Erythroblast (primary cell): ENCODE results near the gene PAK5.
"Not testable (repeated sequence)": the region's sequence is repeated elsewhere in the genome, so short reads cannot be mapped to it uniquely, and the experiment has no call there.

Experiments used
- DNase-seq, 2 experiments: peaks; one replicate each; lab custom pipeline; 2025; lab: John Stamatoyannopoulos, UW
- GATA1 ChIP-seq: IDR thresholded peaks from 2 replicates; pipeline ENCODE4 v1.6.1; 2011; ENCODE audit warnings: low read depth, mild to moderate bottlenecking, control low read depth, low read length, moderate library complexity
- POLR2A ChIP-seq: IDR thresholded peaks from 2 replicates; pipeline ENCODE4 v1.6.1; 2011; ENCODE audit warnings: mild to moderate bottlenecking, low read length

PAK5 gene

DNA sequence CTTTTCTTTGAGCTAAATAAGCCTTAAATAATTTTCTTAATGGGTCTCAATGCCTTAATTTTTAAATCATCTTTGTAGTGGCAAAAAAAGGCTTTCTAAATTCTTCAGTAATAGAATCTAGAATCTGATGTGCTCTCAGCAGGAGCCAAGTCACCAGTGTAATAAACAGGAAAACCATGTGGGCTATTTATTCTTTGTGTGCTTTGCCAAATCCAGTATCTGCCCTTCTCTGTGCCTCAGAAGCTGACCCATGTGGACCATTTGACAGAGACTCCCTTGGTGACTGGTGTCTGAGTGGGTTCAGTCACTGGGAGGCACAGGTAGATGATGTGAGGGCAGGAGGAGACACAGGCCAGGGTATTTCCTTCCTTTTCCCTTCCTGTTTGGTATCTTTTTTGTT lies 152.9 kb downstream of the PAK5 start:
- no peak for TF ChIP-seq GATA1
- TF ChIP-seq POLR2A, result no peak
- peak; percentile 16 to 17 for DNase-seq

DNA sequence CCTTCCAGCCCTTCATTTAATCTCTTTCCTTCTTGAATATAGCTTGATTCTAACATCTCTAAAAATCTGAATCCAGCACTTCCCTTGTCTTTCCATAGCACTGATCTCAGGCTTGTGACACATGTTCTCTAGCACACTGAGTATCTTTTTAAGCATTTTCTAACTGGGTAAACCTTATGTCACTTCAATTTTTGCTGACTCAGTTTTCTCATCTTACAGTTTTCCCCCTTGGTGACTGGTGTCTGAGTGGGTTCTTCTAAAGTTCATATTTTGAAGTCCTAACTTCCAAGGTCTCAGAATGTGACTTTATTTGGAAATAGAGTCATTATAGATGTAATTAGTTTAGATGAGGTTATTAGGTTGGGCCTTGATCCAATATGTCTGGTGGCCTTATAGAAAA lies 153.9 kb downstream of the PAK5 start:
- no peak for TF ChIP-seq POLR2A
- TF ChIP-seq GATA1, result no peak
- DNase-seq, result no peak

DNA sequence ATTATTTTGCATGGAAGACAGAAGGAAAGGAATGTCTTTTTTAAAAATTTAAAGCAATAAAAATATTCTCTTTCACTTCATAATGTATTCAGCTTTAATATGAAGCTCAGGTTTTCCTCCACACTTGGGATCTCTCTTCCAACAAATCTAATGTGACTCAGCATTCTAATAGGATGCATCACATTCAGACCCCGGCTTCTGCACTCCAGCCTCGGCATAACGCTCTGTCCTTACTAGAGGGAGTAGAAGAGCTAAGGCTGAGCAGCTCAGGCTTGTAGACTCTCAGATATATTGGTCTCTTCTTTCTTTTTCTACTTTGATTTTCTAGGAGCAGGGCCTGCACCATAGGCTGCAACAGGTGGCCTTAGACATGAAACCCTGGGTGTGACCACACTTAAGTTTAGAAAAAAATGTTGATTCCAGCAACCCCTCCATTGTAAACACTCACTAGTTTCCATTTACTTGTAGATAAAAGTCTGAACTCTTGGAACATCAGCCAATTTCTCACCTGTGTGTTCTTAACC lies 161.7 kb downstream of the PAK5 start:
- TF ChIP-seq POLR2A (no peak), GATA1 (no peak)
- DNase-seq, result no peak

- DNase-seq, result no peak
- TF ChIP-seq GATA1, result no peak
- TF ChIP-seq POLR2A, result no peak
Observed at GRCh38 chr20:9672981-9673380, 165.9 kb downstream of the PAK5 start.

- no peak for TF ChIP-seq GATA1
- TF ChIP-seq POLR2A, result no peak
- DNase-seq, result no peak
Observed at GRCh38 chr20:9672027-9672426, 166.8 kb downstream of the PAK5 start.

GRCh38 chr20:9668381-9668780 lies 170.5 kb downstream of the PAK5 start:
- DNase-seq, result no peak
- TF ChIP-seq POLR2A (no peak), GATA1 (no peak)

- TF ChIP-seq POLR2A (no peak), GATA1 (no peak)
- DNase-seq, result no peak
Observed at GRCh38 chr20:9663423-9663822, 175.5 kb downstream of the PAK5 start.

DNA sequence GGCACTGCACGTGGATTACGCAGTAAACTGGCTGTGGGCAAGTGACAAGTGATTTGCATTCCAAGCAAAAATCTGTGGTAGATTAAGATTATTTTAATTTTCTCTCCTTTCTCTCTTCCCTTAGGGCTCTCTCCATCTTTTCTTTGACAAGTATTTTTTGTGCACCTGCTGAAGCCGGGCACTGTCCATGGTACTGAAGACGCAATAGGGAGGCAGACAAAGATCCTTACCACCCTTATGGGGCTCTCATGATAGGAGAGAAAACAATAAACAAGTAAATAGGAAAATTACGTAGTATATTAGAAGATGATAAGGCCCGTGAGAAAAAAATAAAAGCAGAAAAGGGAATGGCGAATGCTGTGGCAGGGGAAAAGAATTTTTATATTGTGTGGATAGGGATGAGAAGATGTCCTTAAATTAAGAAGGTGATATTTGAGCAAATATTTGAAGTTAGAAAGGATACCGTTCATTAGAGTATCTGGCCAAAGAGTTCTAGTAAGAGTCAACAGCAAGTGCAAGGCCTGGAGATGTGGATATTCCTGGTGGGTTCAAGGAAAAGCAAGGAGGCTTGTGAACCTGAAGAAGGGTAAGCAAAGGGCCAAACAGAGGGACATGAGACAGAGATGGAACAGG lies 178.5 kb downstream of the PAK5 start:
- TF ChIP-seq POLR2A (no peak), GATA1 (no peak)
- DNase-seq, result peak; percentile 2 to 13

GRCh38 chr20:9647741-9648140 lies 191.1 kb downstream of the PAK5 start:
- no peak for DNase-seq
- TF ChIP-seq POLR2A, result no peak
- TF ChIP-seq GATA1, result no peak

DNA sequence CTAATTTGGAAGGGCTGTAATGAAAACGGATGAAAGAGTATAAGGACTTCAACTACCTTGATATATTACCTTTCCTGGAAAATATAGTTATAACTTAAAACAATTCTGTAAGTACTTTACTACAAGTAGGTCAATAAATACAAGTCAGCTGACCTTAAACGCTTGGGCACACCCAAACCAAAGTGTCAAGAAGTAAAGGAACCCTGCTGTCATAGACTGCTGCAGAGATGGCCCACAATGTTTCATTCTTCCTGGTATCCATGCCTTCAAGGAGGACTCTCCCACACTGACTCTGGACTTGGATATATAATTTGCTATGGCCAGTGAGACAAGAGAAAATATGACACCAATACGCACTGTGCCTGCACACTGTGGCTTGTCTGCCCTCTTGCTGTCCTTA lies 192.5 kb downstream of the PAK5 start:
- no peak for DNase-seq
- no peak for TF ChIP-seq GATA1
- no peak for TF ChIP-seq POLR2A

DNA sequence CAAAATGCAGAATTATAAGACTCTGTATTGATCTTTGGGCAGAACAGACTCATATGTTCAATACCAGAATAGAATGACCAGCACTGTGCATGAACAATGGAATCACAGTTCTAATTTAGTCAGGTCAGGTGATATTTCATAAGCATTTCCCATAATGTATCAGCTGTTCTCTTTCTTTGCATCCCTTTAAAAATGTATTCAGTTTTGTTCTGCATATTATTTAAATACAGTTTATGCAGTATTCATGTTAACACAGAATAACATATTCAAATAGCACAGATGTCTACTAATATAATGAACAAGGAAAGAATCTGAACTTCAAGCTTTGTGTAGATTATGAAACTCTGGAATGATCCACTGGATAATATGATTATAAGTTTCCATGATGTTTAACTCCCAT lies 196.0 kb downstream of the PAK5 start:
- no peak for TF ChIP-seq GATA1
- no peak for TF ChIP-seq POLR2A
- DNase-seq, result no peak

DNA sequence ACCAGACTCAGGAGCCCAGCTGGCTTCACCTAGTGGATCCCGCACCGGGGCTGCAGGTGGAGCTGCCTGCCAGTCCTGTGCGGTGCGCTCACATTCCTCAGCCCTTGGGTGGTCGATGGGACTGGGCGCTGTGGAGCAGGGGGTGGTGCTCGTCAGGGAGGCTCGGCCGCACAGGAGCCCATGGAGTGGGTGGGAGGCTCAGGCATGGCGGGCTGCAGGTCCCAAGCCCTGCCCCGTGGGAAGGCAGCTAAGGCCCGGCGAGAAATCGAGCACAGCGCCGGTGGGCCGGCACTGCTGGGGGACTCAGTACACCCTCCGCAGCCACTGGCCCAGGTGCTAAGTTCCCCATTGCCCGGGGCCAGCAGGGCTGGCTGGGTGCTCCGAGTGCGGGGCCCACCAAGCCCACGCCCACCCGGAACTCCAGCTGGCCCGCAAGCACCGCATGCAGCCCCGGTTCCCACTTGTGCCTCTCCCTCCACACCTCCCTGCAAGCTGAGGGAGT lies 197.3 kb downstream of the PAK5 start:
- DNase-seq, result not testable (repeated sequence)

GRCh38 chr20:9637889-9638288 lies 201.0 kb downstream of the PAK5 start:
- DNase-seq, result no peak
- TF ChIP-seq GATA1 (no peak), POLR2A (no peak)

DNA sequence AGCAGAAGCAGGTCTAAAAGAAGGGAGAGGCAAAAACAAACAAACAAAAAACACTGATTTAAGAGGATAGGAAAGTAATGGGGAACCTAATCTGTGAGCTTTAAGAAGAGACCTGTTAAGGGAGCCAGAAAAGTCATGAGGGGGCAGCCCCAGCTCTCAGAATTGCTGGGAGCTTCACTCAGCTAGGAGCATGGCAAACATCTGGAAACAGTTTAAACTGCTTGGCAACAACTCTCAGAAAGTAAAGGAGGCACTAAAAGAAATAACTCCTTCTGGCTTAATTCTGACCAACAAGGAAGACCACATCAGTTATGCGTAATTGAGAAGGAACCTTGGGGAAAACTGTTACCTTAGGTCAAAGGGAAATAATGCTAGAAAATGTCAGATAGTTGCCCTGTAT lies 203.1 kb downstream of the PAK5 start:
- TF ChIP-seq POLR2A (no peak), GATA1 (no peak)
- DNase-seq, result no peak

- TF ChIP-seq POLR2A, result no peak
- no peak for TF ChIP-seq GATA1
- no peak for DNase-seq
Observed at GRCh38 chr20:9634327-9634726, 204.5 kb downstream of the PAK5 start.

DNA sequence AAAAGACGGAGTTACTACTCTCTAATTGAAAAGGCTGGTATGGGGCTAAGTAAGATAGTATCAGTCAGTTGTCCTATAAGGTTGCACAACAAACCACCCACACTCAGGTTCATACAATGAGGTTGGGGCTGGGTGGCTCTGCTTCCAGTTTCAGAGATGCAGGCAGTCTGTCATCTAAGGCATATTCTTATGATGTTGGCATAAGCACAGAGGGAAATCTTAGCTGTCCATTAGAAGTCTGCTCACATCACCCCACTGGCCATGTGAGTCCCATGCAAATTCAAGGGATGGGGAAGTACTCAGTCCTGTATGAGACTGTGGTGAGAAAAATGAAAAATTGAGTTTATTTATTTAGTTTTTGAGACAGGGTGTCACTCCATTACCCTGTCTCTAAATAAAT lies 205.9 kb downstream of the PAK5 start:
- TF ChIP-seq POLR2A, result no peak
- TF ChIP-seq GATA1, result no peak
- DNase-seq, result no peak

GRCh38 chr20:9632265-9632664 lies 206.6 kb downstream of the PAK5 start:
- no peak for DNase-seq
- TF ChIP-seq POLR2A (no peak), GATA1 (no peak)
